Stomach (tissue), 19 donors: Measurements from ENCODE around the gene VDAC1. TPM values are rescaled to one million over a fixed set of nuclear protein-coding genes. Genes with fewer than 3 reads are reported as not detected.

Source experiments
- DNase-seq, 2 donors: peaks; one replicate each; pipeline versions ENCODE4 v3.0.0 to v3.0.0-alpha.2; 2013 to 2019
- H3K27ac ChIP-seq, 5 donors: fragments of 200-600 bp in 4 of 5; sonication (generic) in 4 of 5; one replicate each; pipeline ENCODE4 v1.5.1; 2013 to 2019; ENCODE audit warnings: mild to moderate bottlenecking in 1 of 5, moderate library complexity in 1 of 5
- H3K27me3 ChIP-seq, 3 donors: fragments of 200-600 bp; sonication (generic); one replicate each; pipeline ENCODE4 v1.5.1; 2017 to 2019; ENCODE audit warnings: mixed run types in 1 of 3
- H3K36me3 ChIP-seq, 4 donors: fragments of 200-600 bp; sonication (generic); 1 replicate in 3 of 4; 2 replicates in 1 of 4; pipeline ENCODE4 v1.5.1; 2016 to 2019
- H3K4me1 ChIP-seq, 4 donors: fragments of 200-600 bp; sonication (generic); one replicate each; pipeline ENCODE4 v1.5.1; 2016 to 2019
- H3K4me3 ChIP-seq, 4 donors: fragments of 200-600 bp; sonication (generic) in 3 of 4; one replicate each; pipeline ENCODE4 v1.5.1; 2016 to 2019; ENCODE audit warnings: mild to moderate bottlenecking in 1 of 4
- H3K9me3 ChIP-seq, 4 donors: fragments of 200-600 bp; sonication (generic); one replicate each; pipeline ENCODE4 v1.5.1; 2016 to 2019
- CTCF ChIP-seq, 7 experiments: fragments of 450-650 bp in 4 of 7; fragments of 200-600 bp in 3 of 7; sonication (generic) in 3 of 7; IDR thresholded peaks; one replicate each; pipeline ENCODE4 v1.5.1; 2016 to 2019; ENCODE audit warnings: antibody characterized with exemption in 7 of 7, control low read depth in 2 of 7, mild to moderate bottlenecking in 1 of 7
- EP300 ChIP-seq: sonication (generic); formaldehyde crosslinking; IDR thresholded peaks from one replicate; pipeline ENCODE4 v1.6.1; 2017; ENCODE audit warnings: antibody characterized with exemption
- POLR2A ChIP-seq, 4 donors: fragments of 450-650 bp; IDR thresholded peaks; one replicate each; pipeline ENCODE4 v1.6.1; 2016; ENCODE audit warnings: antibody characterized with exemption in 4 of 4, control low read depth in 2 of 4, mild to moderate bottlenecking in 1 of 4, moderate library complexity in 1 of 4
- POLR2AphosphoS5 ChIP-seq, 3 donors: sonication (generic); formaldehyde crosslinking; IDR thresholded peaks; one replicate each; pipeline ENCODE4 v1.6.1; 2016; ENCODE audit warnings: antibody characterized with exemption in 3 of 3
- WGBS, 5 donors: extraction: QIAGEN DNeasy Blood & Tissue Kit in 3 of 5; methylation state at CpG; one replicate each; pipeline versions ENCODE4 v1.1.5 to v1.1.7; 2013 to 2018; 5-methylcytosine and 5-hydroxymethylcytosine counted together
- intact Hi-C: fragments of 100-400 bp; cut with DNase I; formaldehyde crosslinking; loops from one replicate; pipeline ENCODE4 v1.15.1; 2023; ENCODE audit warnings: low total_unique reads
- long read RNA-seq, 10 donors: transcript quantifications; one replicate each; lab custom pipeline, GENCODE V29; 2026
- polyA plus RNA-seq, 3 donors: library from polyadenylated mRNA; stranded (reverse); fragments of 200-250 nt; gene quantifications; one replicate each; pipeline ENCODE4 v1.2.3, GENCODE V29; 2013
- total RNA-seq, 5 donors: library from RNA; depleted of rRNA; stranded (reverse); fragments of >200 nt; gene quantifications; one replicate each; pipeline versions ENCODE4 v1.1.0 to v1.2.3, GENCODE V29; 2014 to 2016
- donor health status: healthy with polysubstance abuse.
- donor health status: Bipolar disorder and iron deficiency.
- donor health status: healthy.

Gene VDAC1
- total RNA-seq (100 to 1,000 TPM in 3 of 5 donors, 10 to 100 TPM in 2; 55.8 to 307 (median 125) TPM), polyA plus RNA-seq (100 to 1,000 TPM; 134 to 267 (median 183) TPM)
- long read RNA-seq, donor 1, transcript VDAC1-207 (4 exons, 635 nt) = major isoform, 30 of 57 reads
- long read RNA-seq, donor 1, transcript VDAC1-203 (9 exons, 1,873 nt) = minor isoform, 18 of 57 reads
- long read RNA-seq, donor 1, partial matches to known transcripts = 5 of 57 reads
- long read RNA-seq, donor 1, other reads (novel, unspliced or antisense) = 0 of 57 reads
- long read RNA-seq, donor 2, transcript VDAC1-207 (4 exons, 635 nt) = major isoform, 51 of 81 reads
- long read RNA-seq, donor 2, transcript VDAC1-203 (9 exons, 1,873 nt) = minor isoform, 24 of 81 reads
- long read RNA-seq, donor 2, partial matches to known transcripts = 0 of 81 reads
- long read RNA-seq, donor 2, other reads (novel, unspliced or antisense) = 0 of 81 reads
- long read RNA-seq, donor 3, transcript VDAC1-202 (9 exons, 1,807 nt) = minor isoform, 6 of 70 reads
- long read RNA-seq, donor 3, transcript VDAC1-207 (4 exons, 635 nt) = major isoform, 30 of 70 reads
- long read RNA-seq, donor 3, transcript VDAC1-203 (9 exons, 1,873 nt) = minor isoform, 21 of 70 reads
- long read RNA-seq, donor 3, partial matches to known transcripts = 10 of 70 reads
- long read RNA-seq, donor 3, other reads (novel, unspliced or antisense) = 0 of 70 reads
- long read RNA-seq, donor 4, transcript VDAC1-203 (9 exons, 1,873 nt) = major isoform, 6 of 9 reads
- long read RNA-seq, donor 4, partial matches to known transcripts = 0 of 9 reads
- long read RNA-seq, donor 4, other reads (novel, unspliced or antisense) = 0 of 9 reads
- long read RNA-seq, donor 5, transcript VDAC1-207 (4 exons, 635 nt) = minor isoform, 8 of 81 reads
- long read RNA-seq, donor 5, transcript VDAC1-202 (9 exons, 1,807 nt) = minor isoform, 12 of 81 reads
- long read RNA-seq, donor 5, transcript VDAC1-203 (9 exons, 1,873 nt) = major isoform, 41 of 81 reads
- long read RNA-seq, donor 5, partial matches to known transcripts = 17 of 81 reads
- long read RNA-seq, donor 5, other reads (novel, unspliced or antisense) = 0 of 81 reads
- long read RNA-seq, donor 6, transcript VDAC1-202 (9 exons, 1,807 nt) = minor isoform, 37 of 322 reads
- long read RNA-seq, donor 6, transcript VDAC1-207 (4 exons, 635 nt) = major isoform, 124 of 322 reads
- long read RNA-seq, donor 6, transcript VDAC1-203 (9 exons, 1,873 nt) = minor isoform, 116 of 322 reads
- long read RNA-seq, donor 6, partial matches to known transcripts = 36 of 322 reads
- long read RNA-seq, donor 6, other reads (novel, unspliced or antisense) = 6 of 322 reads
- long read RNA-seq, donor 7, transcript VDAC1-202 (9 exons, 1,807 nt) = minor isoform, 13 of 89 reads
- long read RNA-seq, donor 7, transcript VDAC1-203 (9 exons, 1,873 nt) = major isoform, 36 of 89 reads
- long read RNA-seq, donor 7, transcript VDAC1-207 (4 exons, 635 nt) = minor isoform, 18 of 89 reads
- long read RNA-seq, donor 7, partial matches to known transcripts = 20 of 89 reads
- long read RNA-seq, donor 7, other reads (novel, unspliced or antisense) = 0 of 89 reads
- long read RNA-seq, donor 8, transcript VDAC1-202 (9 exons, 1,807 nt) = minor isoform, 8 of 122 reads
- long read RNA-seq, donor 8, transcript VDAC1-207 (4 exons, 635 nt) = minor isoform, 37 of 122 reads
- long read RNA-seq, donor 8, transcript VDAC1-203 (9 exons, 1,873 nt) = major isoform, 70 of 122 reads
- long read RNA-seq, donor 8, partial matches to known transcripts = 5 of 122 reads
- long read RNA-seq, donor 8, other reads (novel, unspliced or antisense) = 0 of 122 reads
- long read RNA-seq, donor 9, transcript VDAC1-207 (4 exons, 635 nt) = minor isoform, 20 of 95 reads
- long read RNA-seq, donor 9, transcript VDAC1-202 (9 exons, 1,807 nt) = minor isoform, 10 of 95 reads
- long read RNA-seq, donor 9, transcript VDAC1-203 (9 exons, 1,873 nt) = major isoform, 45 of 95 reads
- long read RNA-seq, donor 9, partial matches to known transcripts = 16 of 95 reads
- long read RNA-seq, donor 9, other reads (novel, unspliced or antisense) = 0 of 95 reads
- long read RNA-seq, donor 10, transcript VDAC1-203 (9 exons, 1,873 nt) = major isoform, 32 of 50 reads
- long read RNA-seq, donor 10, transcript VDAC1-207 (4 exons, 635 nt) = minor isoform, 15 of 50 reads
- long read RNA-seq, donor 10, partial matches to known transcripts = 0 of 50 reads
- long read RNA-seq, donor 10, other reads (novel, unspliced or antisense) = 0 of 50 reads

GRCh38 chr5:134004626-134005416 is at the start of gene VDAC1:
Gene VDAC1 (minus strand): TSS chr5:134004975. CDS start chr5:133993012, 11,963 bp downstream.
- Histone ChIP-seq H3K4me3 (peak within 1 kb of the TSS; percentile 72 to 88 (median 78)), H3K36me3 (peaks cover 0 to 15% (median 7%) of the 10 kb centered on the region in 4 donors), H3K4me1 (peaks cover 46 to 58% (median 56%) of the 10 kb centered on the region in 4 donors), H3K27ac (peak within 1 kb of the TSS; percentile 94 to 100 (median 99)), H3K9me3 (no peaks in the 10 kb centered on the region), H3K27me3 (no peaks in the 10 kb centered on the region)
- DNase-seq = peak; percentile 76 to 95
- TF ChIP-seq CTCF (IDR thresholded peaks at IDR 0.05) (no peak), POLR2A (IDR thresholded peaks at IDR 0.05) (peak in 1 of 4 donors; percentile 23), EP300 (no peak), POLR2AphosphoS5 (IDR thresholded peaks at IDR 0.05) (peak; percentile 65 to 85 (median 80))
- intact Hi-C loops = no loop called here
- 0 to 1% (median 0%) methylated on average over 14 to 92 of the region's 96 CpGs for WGBS, 5 donors

GRCh38 chr5:134053840-134054338 is 49.1 kb upstream of the VDAC1 start:
- 29 to 46% (median 43%) methylated on average over 5 of the region's 5 CpGs for WGBS, 5 donors
- Histone ChIP-seq H3K4me3 (no peak overlapping the region), H3K36me3 (no peaks in the 10 kb centered on the region), H3K9me3 (no peaks in the 10 kb centered on the region), H3K4me1 (peaks cover 0 to 6% (median 0%) of the 10 kb centered on the region in 4 donors), H3K27me3 (no peaks in the 10 kb centered on the region), H3K27ac (no peak overlapping the region)
- peak in 1 of 2 donors; percentile 63 for DNase-seq
- intact Hi-C loops = no loop called here
- no peak for TF ChIP-seq CTCF (IDR thresholded peaks at IDR 0.05)
- no peak for TF ChIP-seq EP300
- no peak for TF ChIP-seq POLR2AphosphoS5 (IDR thresholded peaks at IDR 0.05)
- TF ChIP-seq POLR2A (IDR thresholded peaks at IDR 0.05) = no peak

GRCh38 chr5:134053314-134053839 is 48.6 kb upstream of the VDAC1 start:
- Histone ChIP-seq H3K4me1 (peaks cover 0 to 1% (median 0%) of the 10 kb centered on the region in 4 donors), H3K4me3 (no peak overlapping the region), H3K36me3 (no peaks in the 10 kb centered on the region), H3K9me3 (no peaks in the 10 kb centered on the region), H3K27ac (no peak overlapping the region), H3K27me3 (no peaks in the 10 kb centered on the region)
- TF ChIP-seq EP300 = no peak
- no peak for TF ChIP-seq POLR2A (IDR thresholded peaks at IDR 0.05)
- TF ChIP-seq CTCF (IDR thresholded peaks at IDR 0.05) = no peak
- no peak for TF ChIP-seq POLR2AphosphoS5 (IDR thresholded peaks at IDR 0.05)
- intact Hi-C loops = no loop called here
- DNase-seq = no peak
- WGBS, 5 donors = 72 to 80% (median 78%) methylated on average over 7 to 8 of the region's 8 CpGs
